KMS-11 (cell line): ENCODE data around the gene RPS15A.
A peak's percentile ranks its signal among the peaks of the same experiment; 100 is the strongest.

Experiments
- H2AFZ ChIP-seq: fragments of 200-600 bp; sonication (generic); 2 replicates; pipeline ENCODE4 v1.6.1; 2016; ENCODE audit warnings: antibody characterized with exemption, mixed run types, low read depth
- H3K27ac ChIP-seq: fragments of 200-600 bp; sonication (generic); 2 replicates; pipeline ENCODE4 v1.6.1; 2016; ENCODE audit warnings: mild to moderate bottlenecking, mixed run types
- H3K27me3 ChIP-seq: fragments of 200-600 bp; sonication (generic); 2 replicates; pipeline ENCODE4 v1.6.1; 2017; ENCODE audit warnings: mild to moderate bottlenecking, low read depth, mixed run types, moderate library complexity; ENCODE audit not compliant: insufficient read depth
- H3K36me3 ChIP-seq: fragments of 200-600 bp; sonication (generic); 2 replicates; pipeline ENCODE4 v1.6.1; 2017; ENCODE audit warnings: mild to moderate bottlenecking, mixed run types; ENCODE audit not compliant: insufficient read depth
- H3K4me1 ChIP-seq: fragments of 200-600 bp; sonication (generic); 2 replicates; pipeline ENCODE4 v1.6.1; 2016; ENCODE audit warnings: mild to moderate bottlenecking, low read depth, mixed run types; ENCODE audit not compliant: poor library complexity, severe bottlenecking
- H3K4me2 ChIP-seq: fragments of 200-600 bp; sonication (generic); 2 replicates; pipeline ENCODE4 v1.7.0; 2016; ENCODE audit warnings: mild to moderate bottlenecking, mixed run types
- H3K4me3 ChIP-seq: fragments of 200-600 bp; sonication (generic); IDR thresholded peaks from 2 replicates; pipeline ENCODE4 v1.6.1; 2017; ENCODE audit warnings: low read depth, low read length, mixed read lengths; ENCODE audit not compliant: insufficient read depth
- H3K79me2 ChIP-seq: fragments of 200-600 bp; sonication (generic); 2 replicates; pipeline ENCODE4 v1.6.1; 2016; ENCODE audit warnings: low read depth, mixed run types; ENCODE audit not compliant: insufficient read depth
- H3K9ac ChIP-seq: fragments of 200-600 bp; sonication (generic); 2 replicates; pipeline ENCODE4 v1.6.1; 2016; ENCODE audit warnings: mild to moderate bottlenecking, mixed run types
- H4K20me1 ChIP-seq: fragments of 200-600 bp; sonication (generic); 2 replicates; pipeline ENCODE4 v1.6.1; 2016; ENCODE audit warnings: mild to moderate bottlenecking, mixed run types; ENCODE audit not compliant: insufficient read depth
- CTCF ChIP-seq: fragments of 200-600 bp; sonication (generic); conservative IDR thresholded peaks from 2 replicates; pipeline ENCODE4 v1.6.1; 2017; ENCODE audit warnings: low read depth, mild to moderate bottlenecking, antibody characterized with exemption, low read length, moderate library complexity, mixed read lengths

The RPS15A gene

DNA sequence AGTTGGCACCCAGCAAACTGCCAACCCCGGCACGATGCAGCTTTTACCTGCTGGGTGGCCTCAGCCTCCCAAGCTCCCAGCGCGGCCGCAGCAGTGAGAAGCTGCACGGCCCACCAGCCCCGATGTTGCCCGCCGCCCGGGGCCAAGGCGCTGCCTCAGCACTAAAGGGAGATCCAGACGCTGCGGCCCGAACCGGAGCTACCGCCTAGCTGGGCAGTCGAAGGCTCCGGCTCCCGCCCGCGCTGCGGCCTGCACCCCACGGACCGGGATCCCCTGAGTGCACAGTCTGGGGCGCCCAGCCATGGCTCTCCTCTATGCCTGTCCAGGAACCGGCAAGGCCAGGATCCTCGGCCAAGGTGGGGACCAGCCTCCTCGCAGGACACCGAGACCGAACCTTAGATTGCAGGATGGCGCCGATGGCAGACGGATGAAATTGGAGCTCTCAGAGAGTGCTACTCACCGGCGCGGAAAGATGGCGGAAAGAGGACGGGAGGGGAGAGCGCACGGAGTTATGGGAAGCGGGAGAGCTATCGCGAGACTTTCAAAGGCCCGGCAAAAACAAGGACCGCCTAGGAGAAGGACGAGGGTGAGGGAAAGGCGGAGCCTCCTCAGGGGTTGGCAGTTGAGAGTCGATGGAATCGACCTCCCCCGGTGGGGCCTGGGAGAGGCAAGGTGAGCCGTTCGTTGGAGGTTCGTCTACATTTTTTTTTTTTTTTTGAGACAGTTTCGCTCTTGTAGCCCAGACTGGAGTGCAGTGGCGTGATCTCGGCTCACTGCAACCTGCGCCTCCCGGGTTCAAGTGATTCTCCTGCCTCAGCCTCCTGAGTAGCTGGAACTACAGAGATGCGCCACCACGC lies at the start of gene RPS15A:
Gene RPS15A (minus strand): TSS at position 485 of the 857 bp plus-strand sequence. CDS start 1,221 bp downstream, outside the sequence.
- H3K27ac ChIP-seq = peak within 1 kb of the TSS; percentile 73
- H3K4me3 ChIP-seq = no peak within 1 kb of the TSS
- peaks cover 35% of the 10 kb centered on the region for H3K4me1 ChIP-seq
- TF ChIP-seq CTCF = no peak
- peak within 1 kb of the TSS; percentile 98 for H3K9ac ChIP-seq
- peak within 1 kb of the TSS; percentile 68 for H2AFZ ChIP-seq
- H3K4me2 ChIP-seq = peak within 1 kb of the TSS; percentile 66
- peaks cover 51% of the 10 kb centered on the region for H3K79me2 ChIP-seq
- peaks cover 28% of the 10 kb centered on the region; the same call in 1 of the 2 replicates for H3K36me3 ChIP-seq
- peaks cover 38% of the 10 kb centered on the region for H4K20me1 ChIP-seq
- no peaks in the 10 kb centered on the region for H3K27me3 ChIP-seq

DNA sequence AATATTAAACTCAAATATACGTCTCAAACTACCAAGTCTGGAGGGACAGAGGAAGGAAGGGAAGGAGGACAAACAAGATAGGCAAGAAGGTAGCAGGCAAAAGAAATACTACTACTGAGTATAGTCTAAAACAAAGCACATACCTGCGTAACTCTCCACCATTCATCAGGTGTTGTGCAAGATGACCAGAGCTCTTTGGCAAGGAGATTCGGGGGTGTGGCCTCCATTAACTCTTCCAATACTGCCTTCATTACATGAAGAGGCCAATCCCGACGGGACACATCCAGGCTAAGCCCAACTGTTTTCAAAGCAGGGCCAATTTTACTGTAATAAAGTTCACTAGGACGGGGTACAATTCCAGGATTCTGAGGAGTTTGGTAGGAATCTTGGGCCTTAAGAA lies 49.4 kb upstream of the RPS15A start:
- H3K27ac ChIP-seq = no peak overlapping the region
- no peaks in the 10 kb centered on the region for H3K79me2 ChIP-seq
- H3K36me3 ChIP-seq = peaks cover 31% of the 10 kb centered on the region; the same call in 1 of the 2 replicates
- H3K4me3 ChIP-seq = no peak overlapping the region
- TF ChIP-seq CTCF = no peak
- H3K4me1 ChIP-seq = peaks cover 6% of the 10 kb centered on the region
- H3K4me2 ChIP-seq = no peak overlapping the region
- H3K9ac ChIP-seq = no peak overlapping the region
- H3K27me3 ChIP-seq = no peaks in the 10 kb centered on the region
- H2AFZ ChIP-seq = no peak overlapping the region
- no peaks in the 10 kb centered on the region for H4K20me1 ChIP-seq

DNA sequence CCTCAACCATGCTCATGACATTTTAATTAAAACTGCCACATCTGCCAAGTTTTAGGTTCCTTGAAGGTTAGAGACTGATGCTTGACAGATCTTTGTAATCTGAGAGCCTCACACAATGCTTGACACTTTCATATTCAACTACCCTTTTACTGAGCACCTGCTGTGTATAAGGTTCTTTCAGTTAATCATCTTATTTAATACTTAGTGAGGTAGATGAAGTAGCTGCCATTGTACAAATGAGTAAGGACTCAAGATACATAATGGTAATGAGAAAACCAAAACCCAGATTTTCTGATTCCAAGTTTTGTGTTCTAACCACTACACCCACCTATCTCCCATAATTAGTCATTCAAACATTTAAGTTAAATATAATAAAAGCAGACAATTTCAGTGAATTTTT lies 46.6 kb upstream of the RPS15A start:
- TF ChIP-seq CTCF = no peak
- Histone ChIP-seq H4K20me1 (no peaks in the 10 kb centered on the region), H3K27me3 (no peaks in the 10 kb centered on the region), H3K4me1 (peaks cover 6% of the 10 kb centered on the region), H3K36me3 (peaks cover 38% of the 10 kb centered on the region; the same call in 1 of the 2 replicates), H3K9ac (no peak overlapping the region), H3K4me3 (no peak overlapping the region), H2AFZ (no peak overlapping the region), H3K79me2 (no peaks in the 10 kb centered on the region), H3K27ac (peak overlapping the region; percentile 4; the same call in 1 of the 2 replicates), H3K4me2 (no peak overlapping the region)

GRCh38 chr16:18834864-18835263 lies 44.7 kb upstream of the RPS15A start:
- Histone ChIP-seq H4K20me1 (no peaks in the 10 kb centered on the region), H2AFZ (no peak overlapping the region), H3K27ac (no peak overlapping the region), H3K4me2 (no peak overlapping the region), H3K27me3 (no peaks in the 10 kb centered on the region), H3K4me1 (peaks cover 6% of the 10 kb centered on the region), H3K9ac (no peak overlapping the region), H3K79me2 (no peaks in the 10 kb centered on the region), H3K36me3 (peaks cover 44% of the 10 kb centered on the region; the same call in 1 of the 2 replicates), H3K4me3 (no peak overlapping the region)
- TF ChIP-seq CTCF = no peak
